HG03066 (cell line): ENCODE data around the gene EDAR.

Experiments used
- ATAC-seq: cut with Tn5 transposase; IDR thresholded peaks from one replicate; pipeline ENCODE4 v1.9.1; 2021; ENCODE audit warnings: low read depth; ENCODE audit not compliant: unreplicated experiment

EDAR gene

GRCh38 chr2:108942231-108942825, 46.7 kb downstream of the EDAR start:
- no peak for ATAC-seq

GRCh38 chr2:108941767-108942166, 47.3 kb downstream of the EDAR start:
- ATAC-seq = no peak

- ATAC-seq = no peak
Observed at GRCh38 chr2:108941161-108941665, 47.8 kb downstream of the EDAR start.

- no peak for ATAC-seq
Observed at GRCh38 chr2:108940156-108940555, 48.9 kb downstream of the EDAR start.

GRCh38 chr2:108938077-108938710, 50.8 kb downstream of the EDAR start:
- ATAC-seq = no peak

- ATAC-seq = no peak
Observed at GRCh38 chr2:108937367-108938017, 51.5 kb downstream of the EDAR start.

GRCh38 chr2:108936866-108937265, 52.2 kb downstream of the EDAR start:
- no peak for ATAC-seq

- ATAC-seq = no peak
Observed at GRCh38 chr2:108936076-108936864, 52.8 kb downstream of the EDAR start.

- no peak for ATAC-seq
Observed at GRCh38 chr2:108935271-108935741, 53.7 kb downstream of the EDAR start.

GRCh38 chr2:108934583-108935245, 54.3 kb downstream of the EDAR start:
- ATAC-seq = no peak

- no peak for ATAC-seq
Observed at GRCh38 chr2:108934151-108934550, 54.9 kb downstream of the EDAR start.

- no peak for ATAC-seq
Observed at GRCh38 chr2:108933691-108934117, 55.3 kb downstream of the EDAR start.

- ATAC-seq = no peak
Observed at GRCh38 chr2:108932736-108933332, 56.2 kb downstream of the EDAR start.

- ATAC-seq = no peak
Observed at GRCh38 chr2:108931372-108931771, 57.6 kb downstream of the EDAR start.

- no peak for ATAC-seq
Observed at GRCh38 chr2:108929807-108930425, 59.1 kb downstream of the EDAR start.

- ATAC-seq = no peak
Observed at GRCh38 chr2:108928660-108929377, 60.2 kb downstream of the EDAR start.

GRCh38 chr2:108927936-108928659, 60.9 kb downstream of the EDAR start:
- ATAC-seq = no peak

GRCh38 chr2:108927405-108927804, 61.6 kb downstream of the EDAR start:
- ATAC-seq = no peak
